Hepatocyte (in vitro differentiated cells): Measurements from ENCODE around the gene SLC18B1.
"Not testable (repeated sequence)": the region's sequence is repeated elsewhere in the genome, so short reads cannot be mapped to it uniquely, and the experiment has no call there.

Experiments
- EZH2phosphoT487 ChIP-seq: fragments of 200-600 bp; sonication (generic); IDR thresholded peaks from one replicate; pipeline ENCODE4 v1.6.1; 2018; ENCODE audit warnings: antibody characterized with exemption, mild to moderate bottlenecking, low read depth, moderate library complexity; ENCODE audit not compliant: unreplicated experiment, severe bottlenecking
- TF ChIP-seq, protein P1 (sequence below): fragments of 200-600 bp; sonication (generic); IDR thresholded peaks from 2 replicates; pipeline ENCODE4 v1.5.1; 2016; ENCODE audit warnings: antibody characterized with exemption, mild to moderate bottlenecking; ENCODE audit not compliant: poor library complexity

DNA sequence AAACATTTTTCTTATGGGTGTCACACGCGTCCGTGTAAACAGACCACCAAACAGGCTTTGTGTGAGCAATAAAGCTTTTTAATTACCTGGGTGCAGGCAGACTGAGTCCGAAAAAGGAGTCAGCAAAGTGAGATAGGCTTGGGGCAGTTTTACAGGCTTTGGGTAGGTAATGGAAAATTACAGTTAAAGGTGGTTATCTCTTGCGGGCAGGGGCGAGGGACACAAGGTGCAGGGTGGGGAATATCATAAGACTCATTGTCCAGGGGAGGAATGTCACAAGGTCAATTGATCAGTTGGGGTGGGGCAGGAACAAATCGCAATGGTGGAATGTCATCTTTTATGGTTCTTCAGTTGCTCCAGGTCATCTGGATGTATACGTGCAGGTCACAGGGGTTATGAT lies 20.6 kb downstream of the SLC18B1 start:
- TF ChIP-seq, protein P1, sequence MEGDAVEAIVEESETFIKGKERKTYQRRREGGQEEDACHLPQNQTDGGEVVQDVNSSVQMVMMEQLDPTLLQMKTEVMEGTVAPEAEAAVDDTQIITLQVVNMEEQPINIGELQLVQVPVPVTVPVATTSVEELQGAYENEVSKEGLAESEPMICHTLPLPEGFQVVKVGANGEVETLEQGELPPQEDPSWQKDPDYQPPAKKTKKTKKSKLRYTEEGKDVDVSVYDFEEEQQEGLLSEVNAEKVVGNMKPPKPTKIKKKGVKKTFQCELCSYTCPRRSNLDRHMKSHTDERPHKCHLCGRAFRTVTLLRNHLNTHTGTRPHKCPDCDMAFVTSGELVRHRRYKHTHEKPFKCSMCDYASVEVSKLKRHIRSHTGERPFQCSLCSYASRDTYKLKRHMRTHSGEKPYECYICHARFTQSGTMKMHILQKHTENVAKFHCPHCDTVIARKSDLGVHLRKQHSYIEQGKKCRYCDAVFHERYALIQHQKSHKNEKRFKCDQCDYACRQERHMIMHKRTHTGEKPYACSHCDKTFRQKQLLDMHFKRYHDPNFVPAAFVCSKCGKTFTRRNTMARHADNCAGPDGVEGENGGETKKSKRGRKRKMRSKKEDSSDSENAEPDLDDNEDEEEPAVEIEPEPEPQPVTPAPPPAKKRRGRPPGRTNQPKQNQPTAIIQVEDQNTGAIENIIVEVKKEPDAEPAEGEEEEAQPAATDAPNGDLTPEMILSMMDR: not testable (repeated sequence)
- not testable (repeated sequence) for TF ChIP-seq EZH2phosphoT487
